Keratinocyte (primary cell): Measurements from ENCODE around the gene OR2T27. TPM values are rescaled to one million over a fixed set of nuclear protein-coding genes. Genes with fewer than 3 reads are reported as not detected.

Experiments
- DNase-seq: peaks from one replicate; pipeline ENCODE4 v3.0.0-alpha.2; 2011; ENCODE audit warnings: low read depth, missing footprints, low spot score
- FAIRE-seq: peaks from 2 replicates; lab custom pipeline; 2011; peaks lifted over from hg19 to GRCh38; lab: Jason Lieb, UNC
- H2AFZ ChIP-seq: 2 replicates; pipeline ENCODE4 v1.6.0; 2012; ENCODE audit warnings: low read length, control low read depth, inconsistent platforms; ENCODE audit not compliant: control insufficient read depth
- H3K27ac ChIP-seq: 2 replicates; pipeline ENCODE4 v1.5.1; 2011; ENCODE audit warnings: low read length; ENCODE audit not compliant: control insufficient read depth, insufficient read depth
- H3K27me3 ChIP-seq: 3 replicates; pipeline ENCODE4 v1.6.0; 2011; ENCODE audit warnings: low read length; ENCODE audit not compliant: control insufficient read depth, insufficient read depth; ENCODE audit errors: extremely low read depth
- H3K36me3 ChIP-seq, 2 experiments: 2 replicates in 1 of 2; 3 replicates in 1 of 2; pipeline ENCODE4 v1.5.1; 2011; ENCODE audit warnings: low read length in 2 of 2, mild to moderate bottlenecking in 1 of 2; ENCODE audit not compliant: control insufficient read depth in 2 of 2, insufficient read depth in 2 of 2; ENCODE audit errors: extremely low read depth in 1 of 2
- H3K4me1 ChIP-seq: 3 replicates; pipeline ENCODE4 v1.5.1; 2011; ENCODE audit warnings: low read length; ENCODE audit not compliant: control insufficient read depth, insufficient read depth; ENCODE audit errors: extremely low read depth
- H3K4me2 ChIP-seq: 3 replicates; pipeline ENCODE4 v1.6.0; 2011; ENCODE audit warnings: low read depth, low read length; ENCODE audit not compliant: control insufficient read depth, insufficient read depth; ENCODE audit errors: extremely low read depth
- H3K4me3 ChIP-seq, 3 experiments: fragments of 200-600 bp in 1 of 3; sonication (generic) in 1 of 3; 2 replicates in 2 of 3; 3 replicates in 1 of 3; pipeline ENCODE4 v1.5.1; 2011 to 2016; ENCODE audit warnings: low read length in 3 of 3, mild to moderate bottlenecking in 3 of 3, control low read depth in 2 of 3, inconsistent platforms in 1 of 3, low read depth in 1 of 3, mixed read lengths in 1 of 3, mixed run types in 1 of 3, moderate library complexity in 1 of 3; ENCODE audit not compliant: control insufficient read depth in 2 of 3, insufficient read depth in 2 of 3; ENCODE audit errors: extremely low read depth in 1 of 3
- H3K79me2 ChIP-seq: 2 replicates; pipeline ENCODE4 v1.6.0; 2012; ENCODE audit warnings: low read length; ENCODE audit not compliant: control insufficient read depth, insufficient read depth
- H3K9ac ChIP-seq: 3 replicates; pipeline ENCODE4 v1.6.0; 2011; ENCODE audit warnings: low read length; ENCODE audit not compliant: control insufficient read depth, insufficient read depth; ENCODE audit errors: extremely low read depth
- H3K9me1 ChIP-seq: 3 replicates; pipeline ENCODE4 v1.6.0; 2011; ENCODE audit warnings: low read length; ENCODE audit not compliant: control insufficient read depth, insufficient read depth; ENCODE audit errors: extremely low read depth
- H3K9me3 ChIP-seq: 2 replicates; pipeline ENCODE4 v1.5.1; 2012; ENCODE audit warnings: low read depth, low read length; ENCODE audit not compliant: control insufficient read depth
- H4K20me1 ChIP-seq: 3 replicates; pipeline ENCODE4 v1.6.0; 2011; ENCODE audit warnings: low read length; ENCODE audit not compliant: control insufficient read depth, insufficient read depth; ENCODE audit errors: extremely low read depth
- EZH2 ChIP-seq: IDR thresholded peaks from one replicate; pipeline ENCODE4 v1.6.1; 2012; ENCODE audit warnings: inconsistent platforms, mild to moderate bottlenecking, low read length, moderate library complexity
- dilution Hi-C: fragments of 300-500 bp; cut with MboI; formaldehyde crosslinking; loops from one replicate; pipeline ENCODE4 v1.7.0; 2020; ENCODE audit warnings: low sequenced_read_pairs; ENCODE audit not compliant: extremely low pct_ligation_motif_present
- polyA plus RNA-seq, 5 experiments: library from polyadenylated mRNA; depleted of rRNA in 3 of 5; stranded (reverse) in 3 of 5; stranded (forward) in 1 of 5; unstranded in 1 of 5; fragments of >200 nt; gene quantifications; 1 replicate in 1 of 5; 2 replicates in 3 of 5; 3 replicates in 1 of 5; pipeline versions ENCODE4 v1.2.1 to v1.2.3, GENCODE V29; 2011 to 2012; ENCODE audit warnings: missing spikeins in 2 of 5, low read depth in 1 of 5, low replicate concordance in 1 of 5
- TF ChIP-seq, protein P1 (sequence below), 3 experiments: IDR thresholded peaks in 1 of 3; conservative IDR thresholded peaks in 1 of 3; optimal IDR thresholded peaks in 1 of 3; 2 replicates in 2 of 3; 3 replicates in 1 of 3; pipeline versions ENCODE3 to v1.5.1; 2011; ENCODE audit warnings: low read length in 3 of 3, mild to moderate bottlenecking in 3 of 3, moderate library complexity in 2 of 3, control low read depth in 1 of 3, inconsistent platforms in 1 of 3; ENCODE audit not compliant: insufficient read depth in 2 of 3; ENCODE audit errors: extremely low read depth in 1 of 3

Gene OR2T27
- polyA plus RNA-seq, 1 donor (not counting 4 experiments of a cell fraction or from before 2014, with no cell fraction given) = not detected

DNA sequence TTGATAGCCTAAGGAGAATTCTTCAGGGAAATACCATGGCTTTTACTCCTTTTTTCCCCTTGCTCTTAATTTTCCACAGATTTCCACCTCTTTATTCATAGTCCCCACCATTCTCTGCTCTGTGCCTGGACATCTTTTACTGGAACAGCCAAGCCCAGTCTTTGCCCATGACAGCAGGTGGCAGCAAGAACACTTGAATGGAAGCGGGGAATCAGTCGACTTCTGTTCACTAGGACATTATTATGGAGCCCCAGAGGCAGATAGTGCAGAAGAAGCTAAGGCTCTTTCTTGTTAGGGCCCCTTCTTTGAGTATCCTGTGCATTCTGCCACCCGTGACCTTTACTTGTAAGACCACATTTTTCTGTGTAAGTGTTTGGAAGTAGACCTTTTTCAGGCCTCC is 40.9 kb upstream of the OR2T27 start:
- Histone ChIP-seq H3K4me2 (no peak overlapping the region), H2AFZ (no peak overlapping the region), H3K9me1 (no peaks in the 10 kb centered on the region), H3K4me1 (no peaks in the 10 kb centered on the region), H3K4me3 (no peak overlapping the region), H3K9me3 (no peaks in the 10 kb centered on the region), H4K20me1 (no peaks in the 10 kb centered on the region), H3K27me3 (no peaks in the 10 kb centered on the region), H3K79me2 (no peaks in the 10 kb centered on the region), H3K9ac (no peak overlapping the region), H3K27ac (no peak overlapping the region), H3K36me3 (no peaks in the 10 kb centered on the region)
- DNase-seq (no peak), FAIRE-seq (no peak)
- dilution Hi-C loops = no loop called here
- no peak for TF ChIP-seq EZH2
- TF ChIP-seq, protein P1, sequence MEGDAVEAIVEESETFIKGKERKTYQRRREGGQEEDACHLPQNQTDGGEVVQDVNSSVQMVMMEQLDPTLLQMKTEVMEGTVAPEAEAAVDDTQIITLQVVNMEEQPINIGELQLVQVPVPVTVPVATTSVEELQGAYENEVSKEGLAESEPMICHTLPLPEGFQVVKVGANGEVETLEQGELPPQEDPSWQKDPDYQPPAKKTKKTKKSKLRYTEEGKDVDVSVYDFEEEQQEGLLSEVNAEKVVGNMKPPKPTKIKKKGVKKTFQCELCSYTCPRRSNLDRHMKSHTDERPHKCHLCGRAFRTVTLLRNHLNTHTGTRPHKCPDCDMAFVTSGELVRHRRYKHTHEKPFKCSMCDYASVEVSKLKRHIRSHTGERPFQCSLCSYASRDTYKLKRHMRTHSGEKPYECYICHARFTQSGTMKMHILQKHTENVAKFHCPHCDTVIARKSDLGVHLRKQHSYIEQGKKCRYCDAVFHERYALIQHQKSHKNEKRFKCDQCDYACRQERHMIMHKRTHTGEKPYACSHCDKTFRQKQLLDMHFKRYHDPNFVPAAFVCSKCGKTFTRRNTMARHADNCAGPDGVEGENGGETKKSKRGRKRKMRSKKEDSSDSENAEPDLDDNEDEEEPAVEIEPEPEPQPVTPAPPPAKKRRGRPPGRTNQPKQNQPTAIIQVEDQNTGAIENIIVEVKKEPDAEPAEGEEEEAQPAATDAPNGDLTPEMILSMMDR (optimal IDR thresholded peaks at IDR 0.05 in 1 of 3, IDR thresholded peaks at IDR 0.05 in 1 of 3, conservative IDR thresholded peaks at IDR 0.05 in 1 of 3; ENCODE audit: extremely low read depth in 1 of 3, insufficient read depth in 2 of 3, low read length in 3 of 3) = peak in 1 of 3 experiments; percentile 2

DNA sequence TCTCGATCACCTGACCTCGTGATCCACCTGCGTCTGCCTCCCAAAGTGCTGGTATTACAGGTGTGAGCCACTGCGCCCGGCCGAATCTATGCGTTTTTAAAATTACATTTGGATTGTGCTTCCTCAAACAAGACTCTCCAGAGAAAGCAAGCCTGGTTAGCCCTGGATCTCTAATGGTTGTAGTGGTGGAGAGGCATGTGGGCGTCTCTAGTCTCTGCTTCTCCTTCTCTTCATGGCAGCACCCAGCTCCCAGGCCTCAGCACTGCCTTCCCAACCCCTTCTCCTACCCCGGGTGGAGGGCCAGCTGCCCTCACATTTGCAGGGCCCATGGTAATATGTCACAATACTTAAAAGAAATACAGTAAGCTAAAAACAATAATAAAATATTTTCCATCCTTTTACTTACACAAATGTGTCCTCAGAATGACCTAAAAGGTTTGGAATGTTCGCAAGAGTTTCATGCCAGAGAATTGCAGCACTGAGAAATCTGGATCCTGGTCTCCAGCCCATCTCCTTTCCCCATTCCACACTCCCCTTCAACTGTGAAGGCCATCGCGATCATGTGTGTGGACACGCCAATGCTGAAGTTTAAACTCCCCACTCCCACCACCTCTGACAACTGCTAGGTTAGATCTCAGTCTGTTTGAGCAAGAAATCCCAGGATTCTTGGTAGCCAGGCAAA is 40.3 kb upstream of the OR2T27 start:
- no peaks in the 10 kb centered on the region for H3K4me1 ChIP-seq
- no peak overlapping the region for H3K9ac ChIP-seq
- dilution Hi-C loops = no loop called here
- H3K9me1 ChIP-seq = no peaks in the 10 kb centered on the region
- H3K27ac ChIP-seq = no peak overlapping the region
- no peak for FAIRE-seq
- DNase-seq = no peak
- H2AFZ ChIP-seq = no peak overlapping the region
- no peaks in the 10 kb centered on the region for H3K27me3 ChIP-seq
- H4K20me1 ChIP-seq = no peaks in the 10 kb centered on the region
- no peaks in the 10 kb centered on the region for H3K79me2 ChIP-seq
- TF ChIP-seq, protein P1 (optimal IDR thresholded peaks at IDR 0.05 in 1 of 3, IDR thresholded peaks at IDR 0.05 in 1 of 3, conservative IDR thresholded peaks at IDR 0.05 in 1 of 3; ENCODE audit: extremely low read depth in 1 of 3, insufficient read depth in 2 of 3, low read length in 3 of 3) = no peak
- TF ChIP-seq EZH2 = no peak
- H3K9me3 ChIP-seq = no peaks in the 10 kb centered on the region
- no peak overlapping the region for H3K4me2 ChIP-seq
- H3K36me3 ChIP-seq = no peaks in the 10 kb centered on the region
- H3K4me3 ChIP-seq = no peak overlapping the region
